ENCODE data around the gene FOXA3. TPM values are rescaled to one million over a fixed set of nuclear protein-coding genes. Genes with fewer than 3 reads are reported as not detected.
"Not testable (repeated sequence)": the region's sequence is repeated elsewhere in the genome, so short reads cannot be mapped to it uniquely, and the experiment has no call there.

FOXA3 gene
- total and polyA plus RNA-seq, 3 experiments from 2014 or later = 0.59 to 0.62 TPM; not detected in 1

DNA sequence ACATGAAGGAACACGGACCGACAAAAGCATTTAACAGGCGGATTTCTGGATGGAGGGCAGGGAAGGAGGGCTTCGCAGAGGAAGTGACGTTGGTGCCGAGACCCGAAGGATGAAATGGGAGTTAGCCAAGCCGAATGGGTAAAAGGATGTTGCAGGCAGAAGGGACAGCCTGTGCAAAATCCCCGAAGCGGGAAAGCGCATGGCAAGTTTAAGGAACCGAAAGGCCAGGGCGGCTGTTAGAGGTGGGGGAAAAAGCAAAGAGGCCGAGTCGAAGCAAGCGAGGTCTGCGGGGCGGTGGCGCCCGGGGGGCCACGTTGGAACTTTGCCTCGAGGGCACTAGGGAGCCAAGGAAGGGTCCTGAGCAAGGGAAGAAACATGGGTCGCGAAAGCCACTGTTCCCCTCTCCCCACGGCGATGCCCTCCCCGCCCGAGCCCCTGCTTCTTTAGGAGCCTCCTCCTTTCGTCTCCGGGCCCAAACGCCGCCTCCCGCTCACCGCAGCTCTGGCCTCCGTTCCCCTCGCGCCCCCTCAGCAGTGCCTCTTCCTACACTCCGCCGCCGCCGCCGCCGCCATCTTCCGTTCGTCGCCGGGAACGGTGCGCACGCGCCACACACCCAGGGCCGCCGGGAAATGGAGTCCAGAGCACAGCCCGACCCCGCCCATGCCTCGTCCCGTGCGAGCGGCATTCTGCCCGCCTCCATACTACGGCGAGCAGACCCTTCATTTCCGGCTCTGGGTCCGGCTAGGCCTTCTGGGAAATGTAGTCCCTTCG is 1.4 kb upstream of the FOXA3 start, which contains the start of gene SYMPK:
Gene SYMPK (minus strand): TSS at position 584 of the 771 bp plus-strand sequence. CDS start 8,652 bp downstream, outside the sequence.
- H3K27ac Mint-ChIP-seq = peak within 1 kb of the TSS; percentile 84 to 99 (median 93)
- H3K36me3 Mint-ChIP-seq = peaks cover 0 to 31% (median 4%) of the 10 kb centered on the region in 3 donors
- H3K27me3 Mint-ChIP-seq = peaks cover 12 to 18% of the 10 kb centered on the region in 2 donors
- DNase-seq = peak; percentile 98 to 99 (median 98)
- H3K27me3 ChIP-seq (ENCODE audit: insufficient read depth, low read length, poor library complexity, severe bottlenecking) = peaks cover 4% of the 10 kb centered on the region
- peak within 1 kb of the TSS; percentile 82 for H3K27ac ChIP-seq (ENCODE audit: low read depth, low read length)
- peak within 1 kb of the TSS; percentile 88 to 96 (median 92) for H3K4me3 Mint-ChIP-seq
- peak within 1 kb of the TSS; percentile 88 for H3K4me3 ChIP-seq (ENCODE audit: low read length)
- no peaks in the 10 kb centered on the region for H3K9me3 ChIP-seq (ENCODE audit: low read length)
- H3K9me3 Mint-ChIP-seq = no peaks in the 10 kb centered on the region
- CTCF ChIA-PET = interaction anchor here (0.7 to 3.0 kb wide), 8 partner anchors 17 to 221 kb away, joined by 3 to 20 read pairs (median 6); partner anchors contain the start of genes IRF2BP1, MYPOP and SIX5
- H3K4me1 ChIP-seq (ENCODE audit: insufficient read depth, low read length) = peaks cover 16% of the 10 kb centered on the region
- no peaks in the 10 kb centered on the region for H3K36me3 ChIP-seq (ENCODE audit: insufficient read depth, low read length)
- peaks cover 27 to 41% (median 28%) of the 10 kb centered on the region in 3 donors for H3K4me1 Mint-ChIP-seq
- POLR2A ChIA-PET = interaction anchor here (0.6 to 4.2 kb wide), 9 partner anchors 17 to 484 kb away, joined by 3 to 22 read pairs (median 5); partner anchors contain the start of genes CCDC61, DMWD, IRF2BP1 and MYPOP

- Mint-ChIP-seq H3K4me3 (peak overlapping the region; percentile 88 to 96 (median 92)), H3K36me3 (peaks cover 0 to 26% (median 0%) of the 10 kb centered on the region in 3 donors), H3K27me3 (peaks cover 12 to 18% of the 10 kb centered on the region in 2 donors), H3K27ac (peak overlapping the region; percentile 84 to 99 (median 93)), H3K9me3 (no peaks in the 10 kb centered on the region), H3K4me1 (peaks cover 24 to 37% (median 24%) of the 10 kb centered on the region in 3 donors)
- no peak for DNase-seq
- no peaks in the 10 kb centered on the region for H3K36me3 ChIP-seq (ENCODE audit: insufficient read depth, low read length)
- no peaks in the 10 kb centered on the region for H3K9me3 ChIP-seq (ENCODE audit: low read length)
- POLR2A ChIA-PET = interaction anchor here (0.6 to 4.2 kb wide), 10 partner anchors 17 to 484 kb away, joined by 3 to 22 read pairs (median 4); partner anchors contain the start of genes CCDC61, DMWD, IRF2BP1 and MYPOP
- H3K27ac ChIP-seq (ENCODE audit: low read depth, low read length) = peak overlapping the region; percentile 29
- H3K4me3 ChIP-seq (ENCODE audit: low read length) = peak overlapping the region; percentile 71
- H3K4me1 ChIP-seq (ENCODE audit: insufficient read depth, low read length) = peaks cover 16% of the 10 kb centered on the region
- CTCF ChIA-PET = interaction anchor here (0.7 to 3.0 kb wide), 8 partner anchors 16 to 222 kb away, joined by 3 to 20 read pairs (median 6); partner anchors contain the start of genes IRF2BP1, MYPOP and SIX5
- H3K27me3 ChIP-seq (ENCODE audit: insufficient read depth, low read length, poor library complexity, severe bottlenecking) = peaks cover 4% of the 10 kb centered on the region
Measured at GRCh38 chr19:45863335-45863839, 739 bp upstream of the FOXA3 start.

- H3K27me3 Mint-ChIP-seq = peaks cover 12 to 18% of the 10 kb centered on the region in 2 donors
- H3K9me3 Mint-ChIP-seq = no peaks in the 10 kb centered on the region
- ChIA-PET CTCF (interaction anchor here (1.0 to 3.0 kb wide), 7 partner anchors 14 to 95 kb away, joined by 3 to 20 read pairs (median 3); partner anchors contain the start of genes IRF2BP1, MYPOP and SIX5), POLR2A (interaction anchor here (4.2 kb wide), 1 partner anchor 21 kb away, joined by 22 read pairs; the partner anchor contains the start of gene IRF2BP1)
- H3K4me1 Mint-ChIP-seq = peaks cover 23 to 36% (median 24%) of the 10 kb centered on the region in 3 donors
- peak overlapping the region; percentile 53 to 85 (median 63) for H3K4me3 Mint-ChIP-seq
- no peaks in the 10 kb centered on the region for H3K9me3 ChIP-seq (ENCODE audit: low read length)
- no peaks in the 10 kb centered on the region for H3K36me3 ChIP-seq (ENCODE audit: insufficient read depth, low read length)
- H3K27ac ChIP-seq (ENCODE audit: low read depth, low read length) = peak overlapping the region; percentile 18
- peaks cover 4% of the 10 kb centered on the region for H3K27me3 ChIP-seq (ENCODE audit: insufficient read depth, low read length, poor library complexity, severe bottlenecking)
- no peak for DNase-seq
- H3K4me1 ChIP-seq (ENCODE audit: insufficient read depth, low read length) = peaks cover 16% of the 10 kb centered on the region
- no peak overlapping the region for H3K4me3 ChIP-seq (ENCODE audit: low read length)
- peaks cover 0 to 14% (median 0%) of the 10 kb centered on the region in 3 donors for H3K36me3 Mint-ChIP-seq
- H3K27ac Mint-ChIP-seq = peak overlapping the region in 3 of 8 donors; percentile 64 to 84 (median 82)
Measured at GRCh38 chr19:45864629-45865082, 530 bp downstream of the FOXA3 start.

GRCh38 chr19:45865269-45865948 is 1.3 kb downstream of the FOXA3 start:
- Histone ChIP-seq H3K9me3 (ENCODE audit: low read length) (no peaks in the 10 kb centered on the region), H3K4me1 (ENCODE audit: insufficient read depth, low read length) (peaks cover 16% of the 10 kb centered on the region), H3K27ac (ENCODE audit: low read depth, low read length) (no peak overlapping the region), H3K27me3 (ENCODE audit: insufficient read depth, low read length, poor library complexity, severe bottlenecking) (peaks cover 4% of the 10 kb centered on the region), H3K36me3 (ENCODE audit: insufficient read depth, low read length) (no peaks in the 10 kb centered on the region), H3K4me3 (ENCODE audit: low read length) (no peak overlapping the region)
- ChIA-PET POLR2A (interaction anchor here (4.2 kb wide), 1 partner anchor 21 kb away, joined by 22 read pairs; the partner anchor contains the start of gene IRF2BP1), CTCF (interaction anchor here (1.0 to 2.4 kb wide), 4 partner anchors 14 to 96 kb away, joined by 3 to 11 read pairs (median 3); partner anchors contain the start of gene SIX5)
- H3K9me3 Mint-ChIP-seq = no peaks in the 10 kb centered on the region
- peak in 1 of 5 donors; percentile 35 for DNase-seq
- H3K27me3 Mint-ChIP-seq = peaks cover 12 to 18% of the 10 kb centered on the region in 2 donors
- H3K4me3 Mint-ChIP-seq = peak overlapping the region in 4 of 7 donors; percentile 11 to 63 (median 46)
- H3K4me1 Mint-ChIP-seq = peaks cover 23 to 36% (median 24%) of the 10 kb centered on the region in 3 donors
- H3K36me3 Mint-ChIP-seq = peaks cover 0 to 12% (median 0%) of the 10 kb centered on the region in 3 donors
- no peak overlapping the region for H3K27ac Mint-ChIP-seq

- ChIA-PET CTCF (interaction anchor here (1.0 kb wide), 1 partner anchor 16 kb away, joined by 3 read pairs; no protein-coding TSS in a partner anchor), POLR2A (interaction anchor here (4.2 kb wide), 1 partner anchor 19 kb away, joined by 22 read pairs; the partner anchor contains the start of gene IRF2BP1)
- H3K4me3 ChIP-seq (ENCODE audit: low read length) = no peak overlapping the region
- no peak overlapping the region for H3K27ac Mint-ChIP-seq
- DNase-seq = no peak
- no peaks in the 10 kb centered on the region for H3K9me3 Mint-ChIP-seq
- peaks cover 16% of the 10 kb centered on the region for H3K4me1 ChIP-seq (ENCODE audit: insufficient read depth, low read length)
- no peaks in the 10 kb centered on the region for H3K36me3 ChIP-seq (ENCODE audit: insufficient read depth, low read length)
- peaks cover 17 to 28% (median 21%) of the 10 kb centered on the region in 3 donors for H3K4me1 Mint-ChIP-seq
- H3K9me3 ChIP-seq (ENCODE audit: low read length) = no peaks in the 10 kb centered on the region
- no peak overlapping the region for H3K4me3 Mint-ChIP-seq
- no peak overlapping the region for H3K27ac ChIP-seq (ENCODE audit: low read depth, low read length)
- H3K36me3 Mint-ChIP-seq = peaks cover 0 to 10% (median 0%) of the 10 kb centered on the region in 3 donors
- peaks cover 12 to 18% of the 10 kb centered on the region in 2 donors for H3K27me3 Mint-ChIP-seq
- peaks cover 4% of the 10 kb centered on the region for H3K27me3 ChIP-seq (ENCODE audit: insufficient read depth, low read length, poor library complexity, severe bottlenecking)
Measured at GRCh38 chr19:45866400-45867176, 2.5 kb downstream of the FOXA3 start.

DNA sequence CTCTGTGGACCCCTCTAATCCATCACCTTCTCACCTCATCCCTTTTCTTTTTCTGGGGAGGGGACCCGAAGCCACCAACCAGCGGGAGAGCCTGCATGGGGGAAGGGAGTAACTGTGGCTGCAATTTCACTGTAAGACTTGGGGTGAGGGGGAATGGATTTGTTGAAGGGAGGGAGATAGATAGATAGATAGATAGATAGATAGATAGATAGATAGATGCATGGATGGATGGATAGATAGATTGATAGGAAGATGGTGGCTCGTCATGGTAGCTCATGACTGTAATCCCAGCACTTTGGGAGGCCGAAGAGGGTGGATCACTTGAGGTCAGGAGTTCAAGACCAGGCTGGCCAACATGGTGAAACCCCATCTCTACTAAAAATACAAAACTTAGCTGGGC is 3.1 kb downstream of the FOXA3 start:
- CTCF ChIA-PET = interaction anchor here (1.0 kb wide), 1 partner anchor 15 kb away, joined by 3 read pairs; no protein-coding TSS in a partner anchor
- H3K36me3 Mint-ChIP-seq, POLR2A ChIA-PET: not testable (repeated sequence)

More for the DNA sequence above, 3.1 kb downstream of the FOXA3 start:
- not testable (repeated sequence) for H3K27ac Mint-ChIP-seq; H3K4me3 Mint-ChIP-seq; H3K4me3 ChIP-seq (ENCODE audit: low read length); H3K27me3 ChIP-seq (ENCODE audit: insufficient read depth, low read length, poor library complexity, severe bottlenecking); H3K9me3 ChIP-seq (ENCODE audit: low read length); H3K27ac ChIP-seq (ENCODE audit: low read depth, low read length); H3K9me3 Mint-ChIP-seq; H3K4me1 ChIP-seq (ENCODE audit: insufficient read depth, low read length); H3K36me3 ChIP-seq (ENCODE audit: insufficient read depth, low read length); DNase-seq
- Mint-ChIP-seq H3K27me3 (peaks cover 14 to 18% of the 10 kb centered on the region in 2 donors), H3K4me1 (peaks cover 12 to 22% (median 15%) of the 10 kb centered on the region in 3 donors)
